Jurkat, Clone E6-1 (cell line): Measurements from ENCODE around the gene ONECUT3.
"Not testable (repeated sequence)": the region's sequence is repeated elsewhere in the genome, so short reads cannot be mapped to it uniquely, and the experiment has no call there.

Source experiments
- DNase-seq: peaks from one replicate; pipeline ENCODE4 v3.0.0-alpha.2; 2011; ENCODE audit warnings: low read depth, low spot score
- H3K4me3 ChIP-seq: 2 replicates; pipeline ENCODE4 v1.5.1; 2011; ENCODE audit warnings: mild to moderate bottlenecking, low read length, control low read depth, moderate library complexity

Gene ONECUT3

DNA sequence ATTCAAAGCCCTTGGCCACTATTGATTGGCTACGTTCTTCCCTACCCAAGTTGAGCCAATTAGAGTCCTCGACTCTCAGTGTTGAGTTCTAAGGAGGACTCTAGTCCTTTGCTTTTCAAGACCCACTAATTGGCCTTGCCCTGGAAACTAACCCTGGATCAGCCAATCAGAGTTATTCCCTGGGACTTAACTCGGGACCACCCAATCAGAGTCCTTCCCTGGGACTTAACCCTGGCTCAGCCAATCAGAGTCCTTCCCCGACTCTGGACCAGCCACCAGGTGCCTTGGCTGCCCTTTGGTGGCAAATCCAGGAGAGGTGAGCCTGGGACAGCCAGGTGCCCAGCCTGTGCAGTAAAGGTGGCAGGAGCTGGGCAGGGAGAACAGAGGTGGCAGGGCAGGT lies 30.0 kb downstream of the ONECUT3 start:
- no peak overlapping the region for H3K4me3 ChIP-seq
- peak; percentile 14 for DNase-seq

DNA sequence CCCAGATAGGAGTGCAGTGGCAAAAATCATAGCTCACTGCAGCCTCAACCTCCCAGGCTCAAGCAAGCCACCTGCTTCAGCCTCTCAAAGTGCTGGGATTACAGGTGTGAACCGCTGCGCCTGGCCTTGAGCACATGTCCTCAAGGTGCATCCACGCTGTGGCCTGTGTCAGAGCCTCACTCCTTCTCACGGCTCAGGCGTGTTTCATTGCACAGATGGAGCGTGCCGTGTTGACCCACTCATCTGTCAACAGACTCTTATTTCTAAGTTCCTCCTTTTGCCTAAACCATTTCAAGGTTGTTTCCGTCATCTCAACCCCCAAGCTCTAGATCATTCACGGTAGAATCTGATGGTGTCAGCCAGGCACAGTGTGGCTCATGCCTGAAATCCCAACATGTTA lies 30.6 kb downstream of the ONECUT3 start:
- H3K4me3 ChIP-seq = no peak overlapping the region
- no peak for DNase-seq

DNA sequence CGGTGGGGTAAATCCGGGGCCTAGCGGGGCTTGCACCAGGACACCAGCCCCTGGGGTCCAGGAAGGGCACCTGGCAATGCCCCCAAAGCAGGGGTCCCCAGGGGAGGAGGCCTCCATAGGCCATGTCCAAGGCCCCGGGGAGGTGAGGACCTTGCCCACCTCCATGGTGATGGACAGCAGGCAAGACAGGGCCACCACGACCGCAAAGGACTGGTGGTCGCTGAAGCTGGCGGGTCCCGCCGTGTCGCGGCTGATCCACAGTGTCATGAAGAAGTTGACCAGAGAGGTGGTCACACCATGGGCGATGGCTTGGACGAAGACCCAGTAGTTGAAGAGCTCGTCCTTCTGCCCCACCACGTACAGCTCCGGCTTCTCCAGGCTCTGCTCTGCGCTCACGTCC lies 32.0 kb downstream of the ONECUT3 start:
- DNase-seq = no peak
- no peak overlapping the region for H3K4me3 ChIP-seq

DNA sequence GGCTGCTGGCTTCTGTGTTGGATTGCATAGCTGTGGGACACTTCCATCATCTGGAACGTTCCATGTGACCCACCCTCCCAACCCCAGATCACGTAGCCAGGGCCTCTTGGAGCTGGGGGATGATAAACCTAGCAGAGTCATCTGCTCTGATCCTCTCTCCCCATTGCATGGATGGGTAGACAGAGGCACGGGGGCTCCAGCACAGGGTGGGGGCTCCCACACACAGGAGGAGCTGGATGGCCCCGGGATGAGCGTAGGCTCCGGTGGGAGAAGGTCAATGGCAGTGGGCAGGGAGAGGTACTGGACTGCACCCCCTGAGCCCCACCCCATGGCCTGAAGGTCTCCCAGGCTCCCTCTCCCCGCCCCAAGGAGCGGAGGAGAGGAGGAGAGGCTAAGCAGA lies 33.4 kb downstream of the ONECUT3 start:
- H3K4me3 ChIP-seq = no peak overlapping the region
- no peak for DNase-seq

DNA sequence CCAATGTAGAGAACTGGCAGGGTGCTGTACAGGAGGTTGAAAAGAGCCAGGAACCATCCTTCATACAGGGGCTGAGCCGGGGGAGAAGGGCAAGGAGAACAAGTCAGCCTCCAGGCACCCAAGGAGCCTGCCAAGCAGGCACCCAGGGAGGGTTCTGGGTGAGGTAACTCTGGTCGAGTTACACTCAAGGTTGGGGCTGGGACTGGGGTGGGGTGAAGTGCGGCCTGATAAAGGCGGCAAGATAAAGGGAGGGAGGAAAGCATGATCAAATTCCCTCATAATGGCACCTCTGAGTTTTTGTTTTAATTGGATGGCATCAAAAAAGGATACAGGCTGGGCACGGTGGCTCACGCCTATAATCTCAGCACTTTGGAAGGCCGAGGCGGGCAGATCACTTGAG lies 33.8 kb downstream of the ONECUT3 start:
- no peak overlapping the region for H3K4me3 ChIP-seq
- no peak for DNase-seq

DNA sequence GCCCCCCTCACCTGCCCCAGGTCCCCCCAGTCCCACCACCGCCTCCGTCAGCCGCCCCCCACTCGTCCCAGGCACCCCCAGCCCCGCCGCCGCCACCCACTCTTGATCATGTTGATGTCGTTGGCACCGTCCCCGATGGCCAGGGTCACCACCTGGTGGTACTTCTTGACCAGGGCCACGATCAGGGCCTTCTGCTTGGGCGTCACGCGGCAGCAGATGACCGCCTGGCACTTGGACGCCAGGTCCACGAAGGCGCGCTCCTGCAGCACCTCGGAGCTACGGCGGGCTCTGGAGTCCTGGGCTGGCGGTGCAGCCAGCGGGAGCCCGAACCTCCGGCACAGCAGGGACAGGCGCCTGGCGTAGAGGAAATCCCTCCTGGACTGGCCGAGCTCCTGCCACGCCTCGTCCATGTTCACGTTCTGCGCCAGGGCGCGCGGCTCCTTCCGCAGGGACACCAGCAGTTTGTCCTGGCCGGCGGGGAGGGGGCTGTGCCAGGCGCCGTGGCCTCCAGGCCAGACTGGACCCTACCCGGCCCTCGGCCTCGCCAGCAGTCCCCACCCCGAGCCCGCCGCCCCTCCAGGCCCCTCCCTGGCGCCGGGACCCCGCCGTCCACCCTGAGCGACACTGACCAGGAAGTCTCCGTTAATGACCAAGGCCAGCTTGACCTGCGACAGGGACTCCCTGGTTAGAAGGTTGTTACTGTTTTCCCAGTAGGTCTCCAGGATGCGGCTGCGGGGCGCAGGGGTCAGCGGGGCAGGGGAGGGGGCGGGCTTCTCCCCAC lies 36.1 kb downstream of the ONECUT3 start:
- no peak for DNase-seq
- H3K4me3 ChIP-seq = no peak overlapping the region

DNA sequence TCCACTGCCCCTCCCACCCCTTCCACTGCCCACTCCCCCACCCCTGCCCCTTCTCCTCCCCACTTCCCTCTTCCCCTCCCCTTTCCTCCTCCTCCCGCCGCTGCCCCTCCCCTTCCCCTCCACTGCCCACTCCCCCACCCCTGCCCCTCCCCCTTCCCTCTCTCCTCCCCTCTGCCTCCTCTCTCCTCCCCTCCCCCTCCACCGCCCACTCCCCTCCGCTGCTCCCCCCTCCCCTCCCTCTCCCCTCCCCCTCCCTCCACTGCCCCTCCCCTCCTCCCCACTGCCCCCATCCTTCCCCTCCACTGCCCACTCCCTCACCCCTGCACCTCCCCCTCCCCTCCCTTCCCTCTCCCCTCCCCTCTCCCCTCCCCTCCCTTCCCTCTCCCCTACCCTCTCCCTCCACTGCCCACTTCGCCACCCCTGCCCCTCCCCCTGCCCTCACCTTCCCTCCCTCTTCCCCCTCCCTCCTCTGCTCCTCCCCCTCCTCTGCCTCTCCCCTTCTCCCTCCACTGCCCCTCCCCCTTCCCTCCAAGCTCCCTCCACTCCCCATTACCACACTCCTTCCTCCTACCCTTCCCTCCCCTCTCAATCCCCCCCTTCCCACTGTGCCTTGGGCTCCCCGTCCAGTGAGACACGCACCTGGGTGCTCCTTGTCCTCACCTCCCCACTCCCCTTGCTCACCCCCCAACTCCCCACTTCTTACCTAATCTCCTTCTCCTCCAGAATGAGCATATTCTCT lies 36.9 kb downstream of the ONECUT3 start:
- peak; percentile 21 for DNase-seq
- H3K4me3 ChIP-seq = peak overlapping the region; percentile 39

DNA sequence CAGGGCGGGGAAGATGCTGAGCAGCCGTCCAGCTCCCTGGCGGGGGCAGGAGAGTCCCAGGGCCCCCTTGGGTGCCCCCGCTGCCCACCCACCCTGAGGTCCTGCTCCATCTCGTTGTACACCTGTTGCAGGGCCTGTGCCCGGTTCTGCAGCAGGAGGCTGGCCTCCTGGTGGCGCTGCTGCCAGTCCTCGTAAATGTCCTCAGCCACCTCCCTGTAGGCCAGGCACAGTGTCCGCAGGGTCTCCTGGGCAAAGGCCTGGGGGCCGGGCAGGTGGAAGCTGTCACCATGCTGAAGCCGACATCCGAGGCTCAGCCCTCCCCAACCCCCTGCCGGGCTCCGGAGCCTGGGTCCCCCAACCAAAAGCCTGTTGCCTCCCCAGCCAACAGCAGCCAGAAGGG lies 38.6 kb downstream of the ONECUT3 start:
- no peak overlapping the region for H3K4me3 ChIP-seq
- DNase-seq = no peak

DNA sequence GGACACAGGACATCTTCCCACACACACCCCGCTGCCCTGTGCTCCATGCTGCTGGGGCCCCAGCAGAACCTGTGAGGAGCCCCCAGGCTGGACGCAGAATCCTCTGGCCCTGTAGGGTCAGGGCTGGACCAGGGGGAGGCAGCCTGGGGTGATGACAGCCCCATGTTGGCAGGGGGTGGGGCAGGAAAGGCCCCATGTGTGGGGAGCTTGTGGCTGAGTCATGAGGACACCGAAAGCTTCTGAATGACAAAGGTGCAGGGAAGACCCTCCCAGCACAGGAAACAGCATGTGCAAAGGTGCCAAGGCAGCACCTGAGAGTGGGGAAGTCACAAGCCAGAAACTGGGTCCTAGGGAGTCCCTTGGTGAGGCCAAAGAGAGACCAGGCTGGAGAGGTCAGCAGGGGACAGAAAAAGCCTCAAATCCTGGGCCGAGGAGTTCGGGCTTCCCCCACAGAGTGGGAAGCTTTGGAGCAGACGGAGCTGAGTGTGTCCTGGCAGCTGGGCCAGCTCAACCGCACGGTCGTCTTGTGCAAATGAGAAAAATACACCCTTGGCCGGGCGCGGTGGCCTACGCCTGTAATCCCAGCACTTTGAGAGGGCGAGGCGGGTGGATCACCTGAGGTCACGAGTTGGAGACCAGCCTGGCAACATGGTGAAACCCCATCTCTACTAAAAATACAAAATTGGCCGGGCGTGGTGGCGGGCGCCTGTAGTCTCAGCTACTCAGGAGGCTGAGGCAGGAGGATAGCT lies 41.3 kb downstream of the ONECUT3 start:
- DNase-seq = no peak

DNA sequence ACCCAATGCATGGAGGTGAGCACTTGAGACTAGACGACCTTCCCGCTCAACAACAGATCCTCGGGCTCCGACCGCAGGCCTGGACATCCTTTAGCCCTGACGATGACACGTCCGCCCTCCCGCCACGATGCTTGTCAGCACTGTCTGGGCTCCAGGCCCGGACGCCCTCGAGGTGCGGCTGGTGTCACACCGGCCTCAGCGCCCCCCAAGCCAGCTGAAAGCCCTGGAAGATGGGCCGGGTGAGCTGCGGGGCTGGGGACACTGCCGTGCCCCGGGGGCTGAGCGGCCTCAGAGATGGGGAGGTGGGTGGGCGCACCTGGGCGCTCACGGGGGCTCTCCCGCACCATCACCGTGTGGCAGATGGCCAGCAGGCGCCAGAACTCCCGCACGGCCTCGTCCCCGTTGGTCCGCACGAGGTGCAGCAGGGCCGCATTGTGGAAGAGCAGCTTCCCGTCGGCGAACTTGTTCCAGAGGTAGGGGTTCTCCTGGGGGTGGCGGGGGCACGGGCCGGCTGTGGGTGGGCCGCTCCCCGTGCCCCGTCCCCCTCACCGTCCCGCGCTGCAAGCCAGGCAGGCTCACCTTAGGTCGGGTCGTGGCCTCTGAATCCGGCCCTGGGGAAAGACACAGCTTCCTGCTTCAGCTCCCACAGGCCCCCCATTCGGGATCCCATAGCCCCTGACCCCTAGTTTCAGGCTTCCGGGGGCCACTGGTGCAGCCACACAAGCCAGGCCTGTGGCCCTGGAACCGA lies 43.3 kb downstream of the ONECUT3 start:
- H3K4me3 ChIP-seq = no peak overlapping the region
- DNase-seq = no peak

More for the DNA sequence above, 41.3 kb downstream of the ONECUT3 start:
- no peak overlapping the region for H3K4me3 ChIP-seq

DNA sequence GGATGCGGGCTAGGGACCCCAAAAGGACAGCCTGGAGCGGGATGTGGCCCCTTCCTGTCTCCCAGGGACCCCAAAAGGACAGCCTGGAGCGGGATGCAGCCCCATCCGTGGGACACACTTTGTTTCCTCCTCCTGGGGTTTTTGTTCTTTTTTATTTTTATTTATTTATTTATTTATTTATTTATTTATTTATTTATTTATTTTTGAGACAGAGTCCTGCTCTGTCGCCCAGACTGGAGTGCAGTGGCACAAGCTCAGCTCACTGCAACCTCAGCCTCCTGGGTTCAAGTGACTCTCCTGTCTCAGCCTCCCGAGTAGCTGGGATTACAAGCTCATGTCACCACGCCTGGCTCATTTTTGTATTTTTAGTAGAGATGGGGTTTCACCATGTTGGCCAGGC lies 44.0 kb downstream of the ONECUT3 start:
- not testable (repeated sequence) for DNase-seq

DNA sequence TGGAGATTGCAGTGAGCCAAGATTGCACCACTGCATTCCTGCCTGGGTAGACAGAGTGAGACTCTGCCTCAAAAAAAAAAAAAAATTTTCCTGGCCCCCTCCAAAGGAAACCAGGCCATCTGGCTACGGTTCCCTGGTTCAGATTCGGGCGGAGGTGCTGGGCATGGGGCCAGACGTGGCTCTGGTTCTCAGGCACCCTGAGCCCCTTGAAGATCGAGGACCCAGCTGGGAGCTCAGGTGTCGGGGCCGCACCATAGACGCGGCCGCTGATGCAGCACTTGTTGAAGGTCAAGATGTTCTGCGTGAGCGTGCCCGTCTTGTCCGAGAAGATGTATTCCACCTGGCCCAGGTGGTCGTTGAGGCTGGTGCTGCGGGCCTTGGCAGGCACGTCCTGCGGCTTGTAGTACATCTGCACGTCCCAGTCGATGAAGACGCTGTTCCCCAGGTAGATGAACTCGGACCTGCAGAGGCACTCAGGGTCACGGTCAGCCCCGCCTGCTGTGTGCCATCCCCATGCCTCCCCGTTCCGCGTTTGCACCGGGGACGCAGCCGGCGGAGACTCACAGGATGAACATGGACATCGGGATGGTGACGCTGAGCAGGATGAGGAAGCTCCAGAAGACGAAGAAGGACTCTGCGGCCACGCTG lies 46.5 kb downstream of the ONECUT3 start:
- no peak for DNase-seq
- no peak overlapping the region for H3K4me3 ChIP-seq

More for the DNA sequence above, 44.0 kb downstream of the ONECUT3 start:
- H3K4me3 ChIP-seq = not testable (repeated sequence)

DNA sequence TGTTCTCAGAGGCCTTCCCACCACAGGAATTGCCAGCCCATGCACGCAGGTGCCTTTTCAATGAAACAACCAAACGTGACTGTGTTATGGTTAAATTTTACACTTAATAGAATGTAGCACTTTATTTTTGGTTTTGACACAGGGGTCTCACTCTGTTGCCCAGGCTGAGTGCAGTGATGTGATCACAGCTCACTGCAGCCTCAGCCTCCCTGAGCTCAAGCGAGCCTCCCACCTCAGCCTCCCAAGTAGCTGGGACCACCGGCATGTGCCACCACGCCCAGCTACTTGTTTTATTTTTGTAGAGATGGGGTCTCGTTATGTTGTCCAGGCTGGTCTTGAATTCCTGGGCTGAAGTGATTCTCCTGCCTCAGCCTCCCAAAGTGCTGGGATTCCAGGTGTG lies 51.6 kb downstream of the ONECUT3 start:
- no peak overlapping the region for H3K4me3 ChIP-seq
- DNase-seq = no peak

DNA sequence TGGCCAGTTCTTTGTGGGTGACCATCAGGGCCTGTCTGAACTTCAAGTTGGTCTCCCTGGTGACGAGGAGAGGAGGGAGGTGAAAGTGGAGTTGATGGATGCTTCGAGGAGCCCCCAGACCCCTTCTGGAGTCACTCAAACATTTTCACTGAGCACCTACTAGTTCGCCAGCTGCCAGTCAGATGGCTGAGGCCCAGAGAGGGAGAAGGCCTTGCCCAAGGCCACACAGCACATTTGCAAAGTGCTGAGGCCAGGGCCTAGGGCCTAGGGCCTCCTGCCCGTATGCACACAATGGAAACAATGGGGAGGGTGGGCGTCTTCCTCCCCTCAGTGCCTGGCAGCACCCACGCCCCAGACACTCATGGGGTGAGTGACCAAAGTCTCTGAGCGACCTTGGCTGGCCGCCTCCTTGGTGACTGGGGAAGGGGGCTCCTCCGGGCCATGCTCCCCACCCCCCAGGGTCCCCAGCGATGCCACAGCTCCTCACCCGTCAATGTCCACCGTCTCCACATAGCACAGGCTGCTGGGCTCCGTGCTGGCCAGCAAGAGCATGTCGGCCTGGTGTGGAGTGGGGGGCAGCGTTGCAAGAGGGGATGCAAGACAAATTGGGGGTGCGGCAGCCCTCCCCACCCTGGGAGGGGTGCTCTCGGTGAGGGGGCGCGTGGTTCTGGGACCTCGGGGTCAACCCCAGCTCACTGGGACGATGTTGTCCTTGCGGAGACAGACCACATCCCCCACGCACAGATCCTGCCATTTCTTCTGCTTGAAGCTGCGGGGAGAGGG lies 52.3 kb downstream of the ONECUT3 start:
- H3K4me3 ChIP-seq = no peak overlapping the region
- no peak for DNase-seq

DNA sequence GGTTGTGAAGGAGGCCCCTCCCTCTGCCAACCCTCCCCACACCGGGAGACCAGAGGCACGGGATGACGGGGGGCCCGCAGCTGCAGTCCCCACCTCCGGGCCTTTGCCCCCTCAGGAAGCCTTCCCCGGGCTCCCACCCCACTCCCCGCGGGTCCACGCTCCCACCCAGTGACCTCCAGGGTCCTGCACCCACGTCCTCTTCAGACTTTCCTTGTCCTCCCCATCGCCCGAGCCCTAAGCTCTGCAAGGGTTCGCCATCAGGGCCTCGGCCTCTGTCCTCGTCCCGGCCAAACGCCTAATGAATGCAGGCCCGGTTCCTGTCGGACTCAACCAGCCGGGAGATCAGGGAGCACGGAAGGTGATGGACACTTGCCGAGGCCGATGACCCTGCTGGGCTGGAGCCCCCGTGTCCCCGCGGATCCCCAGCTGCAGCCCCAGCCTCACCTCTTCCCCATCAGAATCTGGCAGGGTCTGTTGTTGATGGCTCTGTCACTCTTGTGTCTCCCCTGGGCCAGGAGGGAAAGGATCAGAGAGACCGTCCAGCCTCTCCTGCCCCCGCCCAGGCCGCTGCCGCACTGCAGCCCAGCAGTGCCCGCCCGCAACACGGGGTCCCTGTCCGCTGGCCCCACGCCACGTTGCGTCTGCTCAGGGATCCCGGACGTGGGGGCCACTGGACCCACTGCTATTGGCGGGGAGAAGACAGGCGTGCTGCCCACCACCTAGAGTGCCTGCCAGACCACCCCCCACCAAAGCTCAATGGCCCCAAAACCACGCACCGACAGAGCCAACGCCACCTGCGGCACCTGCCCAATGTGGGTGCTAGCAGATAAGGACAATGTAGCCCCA lies 53.1 kb downstream of the ONECUT3 start:
- no peak overlapping the region for H3K4me3 ChIP-seq
- no peak for DNase-seq

DNA sequence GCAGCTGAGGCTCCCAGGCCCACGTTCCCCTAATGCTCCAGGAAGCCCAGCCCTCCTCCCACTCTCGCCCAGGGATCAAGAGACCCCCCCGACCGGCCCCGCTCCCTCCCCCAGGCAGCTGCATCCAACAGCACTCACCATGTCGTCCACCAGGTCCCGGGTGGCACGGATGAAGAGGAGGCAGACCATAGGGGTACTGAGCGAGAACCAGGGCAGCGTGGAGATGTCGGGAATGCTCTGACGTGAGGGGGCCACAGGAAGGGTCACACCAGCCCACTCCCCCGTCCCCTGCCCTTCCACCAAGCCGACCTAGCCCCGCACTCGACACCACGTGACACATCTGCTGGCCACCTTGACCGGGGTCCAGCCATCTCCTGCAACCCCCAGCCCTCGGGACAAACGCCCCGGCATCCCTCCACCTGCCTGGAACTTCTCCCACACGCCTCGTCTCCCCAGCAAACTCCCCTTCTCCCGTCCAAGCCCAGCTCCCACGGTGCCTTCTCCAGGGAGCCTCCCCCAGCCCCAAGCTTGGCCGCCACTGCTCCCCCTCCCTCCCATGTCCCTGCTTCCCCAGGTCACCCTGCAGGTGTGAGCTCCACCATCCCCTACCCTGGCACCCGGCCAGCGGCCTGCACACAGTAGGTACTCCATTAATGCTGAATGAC lies 53.9 kb downstream of the ONECUT3 start:
- DNase-seq = no peak
- H3K4me3 ChIP-seq = no peak overlapping the region
